Measurements from ENCODE around the gene PLEKHN1. TPM values are rescaled to one million over a fixed set of nuclear protein-coding genes. Genes with fewer than 3 reads are reported as not detected.

The PLEKHN1 gene
- total RNA-seq, 4 donors from 2014 or later = 0.17 to 0.50 (median 0.19) TPM; not detected in 1

GRCh38 chr1:924656-925560, 41.4 kb upstream of the PLEKHN1 start:
- no peak for DNase-seq (ENCODE audit: extremely low spot score)
- H3K9me3 ChIP-seq = no peaks in the 10 kb centered on the region
- H3K27me3 ChIP-seq = peaks cover 6 to 99% (median 19%) of the 10 kb centered on the region in 4 donors
- peak overlapping the region; percentile 56 to 68 (median 60) for H3K27ac ChIP-seq (replicated peaks in 1 of 4)
- no peaks in the 10 kb centered on the region for H3K36me3 ChIP-seq
- TF ChIP-seq POLR2AphosphoS5 (IDR thresholded peaks at IDR 0.05) (no peak), POLR2A (IDR thresholded peaks at IDR 0.05; ENCODE audit: low read depth) (no peak), EP300 (IDR thresholded peaks at IDR 0.05) (no peak)
- TF ChIP-seq, protein P1, sequence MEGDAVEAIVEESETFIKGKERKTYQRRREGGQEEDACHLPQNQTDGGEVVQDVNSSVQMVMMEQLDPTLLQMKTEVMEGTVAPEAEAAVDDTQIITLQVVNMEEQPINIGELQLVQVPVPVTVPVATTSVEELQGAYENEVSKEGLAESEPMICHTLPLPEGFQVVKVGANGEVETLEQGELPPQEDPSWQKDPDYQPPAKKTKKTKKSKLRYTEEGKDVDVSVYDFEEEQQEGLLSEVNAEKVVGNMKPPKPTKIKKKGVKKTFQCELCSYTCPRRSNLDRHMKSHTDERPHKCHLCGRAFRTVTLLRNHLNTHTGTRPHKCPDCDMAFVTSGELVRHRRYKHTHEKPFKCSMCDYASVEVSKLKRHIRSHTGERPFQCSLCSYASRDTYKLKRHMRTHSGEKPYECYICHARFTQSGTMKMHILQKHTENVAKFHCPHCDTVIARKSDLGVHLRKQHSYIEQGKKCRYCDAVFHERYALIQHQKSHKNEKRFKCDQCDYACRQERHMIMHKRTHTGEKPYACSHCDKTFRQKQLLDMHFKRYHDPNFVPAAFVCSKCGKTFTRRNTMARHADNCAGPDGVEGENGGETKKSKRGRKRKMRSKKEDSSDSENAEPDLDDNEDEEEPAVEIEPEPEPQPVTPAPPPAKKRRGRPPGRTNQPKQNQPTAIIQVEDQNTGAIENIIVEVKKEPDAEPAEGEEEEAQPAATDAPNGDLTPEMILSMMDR (IDR thresholded peaks at IDR 0.05) = no peak
- peaks cover 32 to 61% (median 54%) of the 10 kb centered on the region in 4 donors for H3K4me1 ChIP-seq
- H3K4me3 ChIP-seq = peak overlapping the region; percentile 57 to 75 (median 62)
- WGBS = 2% methylated on average over 17 of the region's 120 CpGs
- intact Hi-C loops (cut with DNase I) = no loop called here

GRCh38 chr1:925561-926421, 40.5 kb upstream of the PLEKHN1 start:
- 1% methylated on average over 18 of the region's 65 CpGs for WGBS
- no peaks in the 10 kb centered on the region for H3K36me3 ChIP-seq
- H3K27me3 ChIP-seq = peaks cover 5 to 99% (median 16%) of the 10 kb centered on the region in 4 donors
- no peaks in the 10 kb centered on the region for H3K9me3 ChIP-seq
- peaks cover 27 to 53% (median 46%) of the 10 kb centered on the region in 4 donors for H3K4me1 ChIP-seq
- DNase-seq (ENCODE audit: extremely low spot score) = no peak
- H3K27ac ChIP-seq (replicated peaks in 1 of 4) = no peak overlapping the region
- TF ChIP-seq POLR2AphosphoS5 (IDR thresholded peaks at IDR 0.05) = peak in 1 of 2 donors; percentile 29
- no peak for TF ChIP-seq EP300 (IDR thresholded peaks at IDR 0.05)
- TF ChIP-seq, protein P1 (IDR thresholded peaks at IDR 0.05) = no peak
- intact Hi-C loops (cut with DNase I) = no loop called here
- peak overlapping the region; percentile 57 to 75 (median 62) for H3K4me3 ChIP-seq

- intact Hi-C loops (cut with DNase I) = no loop called here
- peaks cover 0 to 99% (median 16%) of the 10 kb centered on the region in 4 donors for H3K27me3 ChIP-seq
- 86% methylated on average over 9 of the region's 9 CpGs for WGBS
Measured at GRCh38 chr1:927234-927633, 39.0 kb upstream of the PLEKHN1 start.

GRCh38 chr1:927748-928147, 38.5 kb upstream of the PLEKHN1 start:
- no peaks in the 10 kb centered on the region for H3K9me3 ChIP-seq
- peaks cover 0 to 99% (median 16%) of the 10 kb centered on the region in 4 donors for H3K27me3 ChIP-seq
- H3K27ac ChIP-seq (replicated peaks in 1 of 4) = no peak overlapping the region
- TF ChIP-seq POLR2A (IDR thresholded peaks at IDR 0.05; ENCODE audit: low read depth) (no peak), POLR2AphosphoS5 (IDR thresholded peaks at IDR 0.05) (no peak), EP300 (IDR thresholded peaks at IDR 0.05) (no peak)
- TF ChIP-seq, protein P1 (IDR thresholded peaks at IDR 0.05) = no peak
- peaks cover 20 to 36% (median 33%) of the 10 kb centered on the region in 4 donors for H3K4me1 ChIP-seq
- no peaks in the 10 kb centered on the region for H3K36me3 ChIP-seq
- no peak overlapping the region for H3K4me3 ChIP-seq
- 59% methylated on average over 10 of the region's 10 CpGs for WGBS
- no peak for DNase-seq (ENCODE audit: extremely low spot score)
- intact Hi-C loops (cut with DNase I) = no loop called here

More at GRCh38 chr1:927234-927633, 39.0 kb upstream of the PLEKHN1 start:
- Histone ChIP-seq H3K9me3 (no peaks in the 10 kb centered on the region), H3K4me1 (peaks cover 20 to 41% (median 37%) of the 10 kb centered on the region in 4 donors), H3K36me3 (no peaks in the 10 kb centered on the region), H3K27ac (replicated peaks in 1 of 4) (no peak overlapping the region), H3K4me3 (no peak overlapping the region)
- TF ChIP-seq, protein P1 (IDR thresholded peaks at IDR 0.05) = no peak
- TF ChIP-seq EP300 (IDR thresholded peaks at IDR 0.05) = no peak
- no peak for TF ChIP-seq POLR2AphosphoS5 (IDR thresholded peaks at IDR 0.05)
- TF ChIP-seq POLR2A (IDR thresholded peaks at IDR 0.05; ENCODE audit: low read depth) = no peak
- DNase-seq (ENCODE audit: extremely low spot score) = no peak
